ENCODE data around the gene PLCL1.
A peak's percentile ranks its signal among the peaks of the same experiment; 100 is the strongest.

Gene PLCL1

DNA sequence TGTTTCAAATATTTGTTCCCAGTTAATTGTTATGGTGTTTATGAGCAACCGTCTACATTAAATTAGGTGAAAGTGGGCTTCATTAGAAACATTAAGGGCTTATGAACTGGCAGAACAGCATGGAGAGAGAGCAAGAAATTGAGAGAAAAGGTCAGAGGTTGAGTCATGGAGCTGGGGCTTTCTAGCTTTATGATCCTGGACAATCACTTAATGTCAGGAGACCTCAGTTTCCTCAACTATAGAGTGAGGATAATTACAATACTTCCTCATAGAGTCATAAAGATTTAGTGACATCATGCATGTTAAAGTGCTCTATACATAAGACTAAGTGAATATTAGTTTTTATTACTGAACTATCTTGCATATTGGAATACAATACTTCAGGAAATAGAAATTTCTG, 83.9 kb downstream of the PLCL1 start:
- DNase-seq (ENCODE audit: low spot score), result no peak

DNA sequence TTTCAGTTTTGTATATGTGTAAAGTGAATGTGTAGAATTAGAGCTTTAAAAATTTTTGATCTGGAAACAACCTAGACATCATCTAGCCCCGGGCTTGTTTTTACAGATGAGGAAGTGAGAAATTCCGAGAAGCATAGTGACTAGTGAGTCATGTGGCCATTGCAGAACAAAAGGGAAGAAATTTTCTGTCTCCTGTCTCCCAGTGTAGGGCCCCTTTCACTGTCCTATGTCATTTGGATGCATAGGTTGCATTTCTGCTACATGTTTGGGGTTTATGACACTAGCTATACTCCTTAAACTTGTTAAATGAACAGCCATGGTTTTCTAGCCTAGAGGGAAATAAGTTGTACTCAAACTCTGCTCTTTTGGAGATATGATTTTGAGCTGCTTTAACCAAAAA, 84.6 kb downstream of the PLCL1 start:
- DNase-seq (ENCODE audit: low spot score), result peak; percentile 69

DNA sequence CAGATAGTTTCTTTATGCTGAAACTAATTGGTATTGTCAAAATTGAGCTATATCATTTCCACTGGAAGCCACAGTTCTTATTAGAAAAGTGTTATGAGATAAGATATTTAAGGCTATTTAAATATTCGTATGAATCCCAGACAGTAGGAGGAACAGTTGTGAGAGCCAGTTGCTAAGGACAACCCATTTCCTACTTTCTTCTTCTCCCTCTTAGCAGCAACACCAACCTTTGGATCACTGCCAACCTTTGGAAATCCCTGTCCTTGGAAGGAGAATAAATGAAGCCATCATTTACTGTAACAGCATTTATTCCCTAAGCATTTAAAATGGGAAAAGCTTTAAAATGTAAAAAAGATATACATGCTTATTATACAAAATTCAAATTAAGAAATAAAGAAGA, 85.8 kb downstream of the PLCL1 start:
- DNase-seq (ENCODE audit: low spot score), result no peak

DNA sequence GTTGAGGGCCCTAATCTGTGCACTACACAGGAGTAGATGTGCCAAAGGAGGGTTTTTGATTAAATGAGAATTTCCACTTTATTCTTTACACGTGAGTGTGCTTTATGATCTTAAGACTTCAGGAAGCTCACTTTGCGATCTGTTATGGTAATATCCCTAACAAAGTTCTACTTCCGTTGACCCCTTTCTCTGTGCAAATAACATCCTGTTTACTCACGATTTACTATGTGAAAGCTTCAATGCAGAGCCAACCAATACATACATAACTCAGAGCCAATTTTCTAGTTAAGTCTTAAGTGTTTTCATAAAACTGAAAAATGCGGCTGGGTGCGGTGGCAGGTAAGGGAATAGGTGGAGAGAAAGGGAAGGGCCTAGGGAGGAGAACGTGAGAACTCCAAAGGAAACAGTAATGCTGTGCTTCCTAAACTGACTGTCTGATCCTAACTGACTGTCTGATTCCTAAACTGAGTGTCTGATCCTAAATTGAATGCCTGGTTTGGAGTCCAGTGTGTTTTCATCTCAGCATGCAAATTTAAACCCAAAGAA, 87.6 kb downstream of the PLCL1 start:
- peak; percentile 20 for DNase-seq (ENCODE audit: low spot score)

GRCh38 chr2:197893403-197894177, 89.2 kb downstream of the PLCL1 start:
- no peak for DNase-seq (ENCODE audit: low spot score)

DNA sequence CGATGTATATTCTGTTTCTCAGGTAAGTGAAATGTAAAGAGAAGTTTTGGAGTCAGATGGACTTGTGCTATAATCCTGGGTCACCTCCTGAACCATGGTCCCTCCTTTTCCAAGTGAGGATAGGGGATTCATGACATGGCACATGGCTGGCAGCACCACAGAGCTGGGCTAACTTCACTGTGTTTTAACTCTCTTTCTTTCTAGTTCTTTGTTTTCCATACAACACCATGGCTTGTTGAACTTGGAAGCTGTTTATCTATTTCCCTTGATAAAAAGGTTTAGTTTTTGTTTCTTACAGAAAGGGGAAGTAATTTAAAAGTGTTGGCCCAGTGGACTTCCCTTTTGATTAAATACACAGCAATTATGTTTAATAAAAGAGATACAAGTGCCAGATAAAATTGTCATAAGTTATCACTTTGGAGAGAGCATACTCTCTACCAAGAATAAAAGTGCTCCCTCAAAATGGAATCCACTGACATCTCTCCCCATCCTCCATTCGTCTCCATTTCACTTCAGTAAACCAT, 90.4 kb downstream of the PLCL1 start:
- DNase-seq (ENCODE audit: low spot score), result no peak

- no peak for DNase-seq (ENCODE audit: low spot score)
These were observed 93.7 kb downstream of the PLCL1 start for GRCh38 chr2:197897960-197898678.

DNA sequence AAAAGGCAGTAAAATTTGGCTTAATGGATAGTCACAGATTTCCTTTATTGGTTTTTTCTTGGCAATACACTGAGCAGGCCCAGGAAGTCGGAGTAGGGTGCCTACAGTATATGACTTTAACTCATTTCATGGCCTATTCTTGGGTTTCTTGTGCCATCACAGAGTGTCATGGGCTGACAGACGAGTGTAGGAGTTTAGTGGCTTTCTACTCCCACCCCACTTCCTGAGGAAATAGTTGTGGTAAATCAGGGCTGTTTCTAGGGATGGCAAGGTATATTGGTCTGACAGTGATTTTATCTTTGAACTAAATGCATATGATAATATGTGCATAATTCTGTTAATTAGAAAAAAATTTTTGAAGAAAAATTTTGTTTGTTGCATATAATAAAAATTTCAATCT, 100.1 kb downstream of the PLCL1 start:
- DNase-seq (ENCODE audit: low spot score), result peak; percentile 42

- DNase-seq (ENCODE audit: low spot score), result no peak
These were observed 103.8 kb downstream of the PLCL1 start for GRCh38 chr2:197908156-197908555.

DNA sequence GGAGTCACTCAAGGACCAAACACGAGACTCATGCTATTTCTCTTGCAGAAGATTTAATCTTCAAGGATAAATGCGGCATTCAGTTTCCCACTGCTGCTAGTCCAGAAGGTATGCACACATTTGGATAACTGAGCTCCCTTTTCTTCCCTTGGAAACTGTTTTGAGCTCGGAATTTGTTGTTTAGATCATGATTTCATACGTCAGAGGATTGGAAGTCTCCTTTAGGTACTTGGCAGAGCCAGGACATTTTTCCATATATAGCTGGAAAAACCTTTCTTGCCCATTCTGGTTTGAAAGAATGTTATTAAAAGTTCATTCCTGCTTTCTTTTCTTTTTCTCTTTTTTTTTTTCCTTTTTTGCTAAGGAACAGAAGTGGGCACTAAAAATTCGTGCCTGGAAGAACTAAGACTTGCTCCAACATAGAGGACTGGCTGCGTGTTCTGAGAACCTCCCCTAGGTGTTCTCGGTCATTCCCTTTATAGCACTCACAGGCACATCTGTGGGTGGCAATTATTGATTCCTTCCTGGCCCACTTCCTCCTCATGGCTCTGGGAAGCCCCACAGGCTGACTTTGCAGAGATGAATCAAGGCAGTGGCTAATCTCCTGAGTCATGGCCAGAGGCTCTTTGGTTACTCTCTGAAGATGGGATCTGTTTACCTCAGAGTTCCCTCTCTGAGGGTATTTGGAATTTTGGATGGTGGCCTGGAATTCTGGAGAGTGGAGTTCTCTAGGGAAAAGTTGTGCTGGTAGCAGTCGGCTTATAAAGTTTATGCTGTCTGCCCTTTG, 104.8 kb downstream of the PLCL1 start:
- no peak for DNase-seq (ENCODE audit: low spot score)

DNA sequence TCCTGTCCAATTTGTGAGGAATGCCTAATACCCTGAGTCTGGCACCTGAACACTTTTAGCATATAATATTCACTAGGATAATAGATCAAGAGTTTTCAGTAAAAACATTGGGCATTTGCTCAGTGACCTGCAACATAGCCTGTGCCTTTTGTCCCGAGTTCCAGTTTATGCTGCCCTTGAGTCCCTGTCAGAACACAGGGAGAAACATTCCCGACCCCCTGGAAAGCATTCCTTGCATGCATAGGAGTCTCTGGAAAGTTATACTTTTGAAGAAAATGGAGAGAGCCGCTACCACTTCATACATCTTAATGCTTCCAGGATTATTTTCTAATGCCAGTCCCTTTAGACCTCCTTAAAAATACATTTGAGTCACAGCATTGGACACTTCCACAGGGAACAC, 107.3 kb downstream of the PLCL1 start:
- DNase-seq (ENCODE audit: low spot score), result no peak

DNA sequence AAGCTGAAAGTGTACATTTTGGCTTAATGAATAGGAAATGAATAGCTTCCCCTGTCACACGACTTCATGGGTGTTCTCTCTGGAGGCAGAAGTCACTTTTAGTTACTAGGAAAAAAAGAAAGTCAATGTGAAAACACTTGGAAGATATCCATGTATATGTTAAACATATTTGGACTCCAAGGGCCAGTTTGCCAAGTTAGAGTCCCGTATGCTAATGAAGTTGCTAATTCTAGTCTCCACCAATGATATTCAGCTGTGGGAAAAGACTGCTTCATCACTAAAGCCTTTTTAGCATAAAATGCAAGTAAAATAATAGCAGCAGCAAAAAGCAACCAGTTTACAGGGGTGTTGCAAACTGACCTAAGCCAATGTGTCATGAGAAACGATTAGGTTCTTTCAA, 108.7 kb downstream of the PLCL1 start:
- no peak for DNase-seq (ENCODE audit: low spot score)

DNA sequence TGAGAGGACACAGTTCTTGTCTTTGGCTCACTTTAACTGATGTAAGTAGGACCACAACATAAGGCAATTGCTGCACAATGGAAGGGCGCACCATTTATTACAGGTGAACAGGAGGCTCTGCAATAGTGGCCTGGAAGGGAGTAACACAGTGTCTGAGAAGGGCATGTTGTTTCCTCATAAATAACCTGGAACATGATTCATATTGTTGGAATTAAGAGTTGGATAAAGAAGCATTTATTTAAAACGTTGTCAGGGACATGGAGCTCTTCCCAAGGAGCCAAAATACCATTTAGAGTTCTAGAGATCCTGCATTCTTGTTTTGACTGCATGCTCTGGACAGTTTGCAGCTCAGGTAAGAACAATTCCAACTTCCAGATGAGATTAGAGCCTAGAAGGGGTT, 110.4 kb downstream of the PLCL1 start:
- no peak for DNase-seq (ENCODE audit: low spot score)

GRCh38 chr2:197915548-197916265, 111.3 kb downstream of the PLCL1 start:
- DNase-seq (ENCODE audit: low spot score), result no peak

DNA sequence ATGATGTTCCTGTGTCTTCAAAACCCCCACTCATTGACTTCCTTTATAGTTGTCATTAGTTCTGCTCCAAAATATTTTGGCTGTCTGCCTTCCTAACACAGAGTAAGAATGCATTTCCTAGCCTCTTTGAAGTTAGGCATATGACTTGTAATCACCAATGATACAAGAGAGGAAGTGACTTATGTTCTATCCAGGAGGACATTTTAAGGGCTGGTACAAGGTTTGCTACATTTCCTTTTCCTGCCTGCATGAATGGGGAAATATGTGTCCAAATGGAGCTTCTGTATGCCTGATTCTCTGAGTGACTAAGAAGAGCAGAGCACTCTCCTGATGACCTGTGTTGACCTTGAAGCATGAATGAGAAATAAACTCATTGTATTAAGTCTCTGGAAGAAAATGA, 115.1 kb downstream of the PLCL1 start:
- no peak for DNase-seq (ENCODE audit: low spot score)

- DNase-seq (ENCODE audit: low spot score), result no peak
These were observed 115.7 kb downstream of the PLCL1 start for GRCh38 chr2:197920088-197920487.

DNA sequence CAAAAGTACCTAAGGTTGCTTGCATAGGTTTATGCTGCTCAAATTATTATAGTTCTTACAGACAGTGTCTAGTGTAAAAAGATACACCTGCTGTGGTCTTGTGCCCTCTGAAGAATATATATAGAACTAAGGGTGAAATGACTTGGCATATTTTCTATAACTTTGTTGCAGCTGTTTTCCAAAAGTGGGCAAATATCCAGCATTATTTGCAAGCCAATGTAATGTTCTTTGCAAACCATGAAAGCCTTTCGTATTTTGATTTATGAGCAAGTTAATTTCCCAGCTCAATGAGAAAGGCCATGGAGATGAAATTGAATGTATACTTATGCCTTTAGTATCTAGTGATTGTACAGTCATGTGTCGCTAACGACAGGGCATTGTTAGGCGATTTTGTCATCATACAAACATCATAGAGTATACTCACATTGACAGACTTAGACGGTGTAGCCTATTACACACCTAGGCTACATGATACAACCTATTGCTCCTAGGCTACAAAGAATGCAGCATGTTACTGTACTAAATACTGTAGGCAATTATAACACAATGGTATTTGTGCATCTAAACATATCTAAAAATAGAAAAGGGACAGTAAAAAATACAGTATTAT, 116.3 kb downstream of the PLCL1 start:
- no peak for DNase-seq (ENCODE audit: low spot score)

DNA sequence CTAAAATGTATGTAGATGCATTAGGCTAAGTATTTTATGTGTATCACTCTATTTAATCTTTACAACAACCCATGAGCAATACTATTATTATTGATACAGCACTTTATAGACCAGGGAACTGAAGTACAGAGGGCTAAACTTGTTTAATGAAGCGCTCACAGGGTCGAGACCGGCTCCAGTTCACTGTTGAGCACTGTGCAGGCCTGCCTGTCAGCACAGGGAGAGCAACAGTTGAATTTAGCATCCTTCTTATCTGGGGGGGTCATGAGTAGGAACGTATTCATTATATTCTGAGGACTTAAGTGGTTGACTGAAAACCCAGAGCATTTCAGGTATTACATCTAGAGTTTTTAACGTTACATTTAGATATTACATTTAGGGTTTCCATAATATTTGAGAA, 120.1 kb downstream of the PLCL1 start:
- DNase-seq (ENCODE audit: low spot score), result no peak

DNA sequence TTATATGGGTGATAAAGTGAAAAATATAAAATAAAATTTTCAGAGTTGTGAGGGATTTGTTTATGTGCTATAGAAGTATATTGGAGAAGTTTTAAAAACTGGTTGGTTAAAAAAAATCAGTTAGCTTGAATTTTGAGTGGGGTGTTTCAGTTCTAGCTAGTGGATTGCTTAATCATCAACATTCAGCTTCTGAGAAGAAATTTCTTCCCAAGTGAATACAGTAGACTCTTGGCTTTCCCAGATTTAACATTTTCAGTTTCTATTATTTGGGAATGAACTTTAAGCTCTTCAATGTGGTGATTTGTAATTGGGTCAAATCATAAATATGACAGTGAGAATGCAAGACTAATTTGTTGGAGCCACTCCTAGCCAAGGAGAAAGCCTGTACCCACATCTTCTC, 120.8 kb downstream of the PLCL1 start:
- DNase-seq (ENCODE audit: low spot score), result no peak

- no peak for DNase-seq (ENCODE audit: low spot score)
These were observed 121.6 kb downstream of the PLCL1 start for GRCh38 chr2:197925976-197926375.

DNA sequence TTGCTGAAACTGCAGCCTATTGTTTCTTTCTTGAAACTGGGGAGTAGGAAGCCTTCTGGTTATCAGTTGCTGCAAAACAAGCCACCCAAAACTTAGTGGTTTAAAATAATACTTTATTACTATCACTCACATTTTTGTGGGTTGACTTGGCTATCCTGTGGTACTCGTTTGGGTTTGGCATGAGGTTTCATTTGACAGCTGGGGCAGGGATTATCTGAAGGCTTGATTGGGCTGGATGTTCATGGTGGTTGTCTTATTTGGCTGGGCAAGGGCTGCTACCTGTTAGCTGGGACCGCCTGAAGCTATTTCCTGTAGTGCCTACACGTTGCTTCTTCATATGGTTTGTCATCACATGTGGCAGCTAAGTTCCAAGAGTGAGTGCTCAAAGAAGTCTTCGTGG, 122.3 kb downstream of the PLCL1 start:
- DNase-seq (ENCODE audit: low spot score), result no peak

Measured in CD4-positive, alpha-beta T cell treated with Interleukin-2 at 100 ng/mL for 4 hours (primary cell).